ENCODE measurements around the gene CMIP.

GRCh38 chr16:81629034-81629802 is 184.6 kb downstream of the CMIP start:
- TF ChIP-seq CTCF (IDR thresholded peaks at IDR 0.05) (no peak), POLR2AphosphoS5 (IDR thresholded peaks at IDR 0.05) (no peak), POLR2A (IDR thresholded peaks at IDR 0.05) (no peak)

Data from transverse colon (tissue), 4 donors.